ENCODE measurements around the gene GULP1. TPM values are rescaled to one million over a fixed set of nuclear protein-coding genes. Genes with fewer than 3 reads are reported as not detected.

The GULP1 gene
- total and polyA plus RNA-seq, 10 donors = 0.83 to 16.6 (median 6.6) TPM

DNA sequence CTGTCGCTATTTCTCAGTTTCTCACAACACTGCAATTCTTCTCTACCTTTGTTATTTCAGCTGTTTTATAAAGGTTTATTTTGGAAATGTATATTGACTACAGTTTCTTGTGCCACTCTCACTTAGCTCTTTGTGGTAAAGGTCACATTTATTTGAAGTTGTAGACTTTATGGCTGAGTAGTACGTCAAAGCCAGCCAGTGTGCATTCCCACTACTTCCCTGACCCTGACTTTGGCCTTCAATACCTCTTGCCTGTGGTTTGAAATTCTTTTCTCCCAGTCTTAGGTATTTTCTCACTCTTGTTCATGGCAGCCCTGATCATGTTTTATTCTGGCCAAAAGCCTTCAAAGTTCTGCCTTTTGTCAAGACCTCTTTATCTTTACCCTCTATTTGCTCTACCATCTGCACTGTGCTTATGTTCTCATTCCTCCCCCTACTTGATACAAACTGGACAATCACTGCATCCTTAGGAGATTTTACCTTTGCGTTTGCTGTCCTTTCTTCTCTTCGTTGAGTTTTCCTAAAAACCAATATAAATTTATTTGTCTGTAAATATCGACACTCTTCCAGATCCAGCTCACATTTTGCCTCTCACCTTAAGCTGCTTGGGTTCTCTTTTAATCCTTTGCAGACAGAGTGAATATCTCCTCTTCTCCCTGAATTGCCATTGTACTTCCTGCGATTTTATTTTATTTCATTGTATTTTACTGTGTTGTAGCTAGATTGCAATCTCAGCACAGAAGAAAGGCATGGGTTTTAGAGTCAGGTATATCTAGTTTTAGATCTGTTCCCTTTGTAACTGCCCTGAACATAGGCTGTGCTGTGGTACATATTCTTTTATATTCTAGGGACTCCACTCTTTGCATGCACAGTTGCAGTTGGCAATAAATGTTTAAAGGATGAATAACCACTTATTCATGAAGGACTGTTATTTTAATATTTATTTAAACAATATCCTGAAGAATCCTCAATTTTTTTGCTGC lies 31.2 kb downstream of the GULP1 start:
- Histone ChIP-seq H3K4me1 (no peaks in the 10 kb centered on the region), H3K4me3 (no peak overlapping the region), H3K27ac (no peak overlapping the region), H3K27me3 (replicated peaks in 1 of 7) (no peaks in the 10 kb centered on the region), H3K9me3 (no peaks in the 10 kb centered on the region), H3K36me3 (no peaks in the 10 kb centered on the region)
- 57 to 86% (median 83%) methylated on average over 6 of the region's 6 CpGs for WGBS, 5 donors
- intact Hi-C loops (cut with DNase I; ENCODE audit: low total_unique reads) = no loop called here
- no peak for DNase-seq
- TF ChIP-seq, protein P1, sequence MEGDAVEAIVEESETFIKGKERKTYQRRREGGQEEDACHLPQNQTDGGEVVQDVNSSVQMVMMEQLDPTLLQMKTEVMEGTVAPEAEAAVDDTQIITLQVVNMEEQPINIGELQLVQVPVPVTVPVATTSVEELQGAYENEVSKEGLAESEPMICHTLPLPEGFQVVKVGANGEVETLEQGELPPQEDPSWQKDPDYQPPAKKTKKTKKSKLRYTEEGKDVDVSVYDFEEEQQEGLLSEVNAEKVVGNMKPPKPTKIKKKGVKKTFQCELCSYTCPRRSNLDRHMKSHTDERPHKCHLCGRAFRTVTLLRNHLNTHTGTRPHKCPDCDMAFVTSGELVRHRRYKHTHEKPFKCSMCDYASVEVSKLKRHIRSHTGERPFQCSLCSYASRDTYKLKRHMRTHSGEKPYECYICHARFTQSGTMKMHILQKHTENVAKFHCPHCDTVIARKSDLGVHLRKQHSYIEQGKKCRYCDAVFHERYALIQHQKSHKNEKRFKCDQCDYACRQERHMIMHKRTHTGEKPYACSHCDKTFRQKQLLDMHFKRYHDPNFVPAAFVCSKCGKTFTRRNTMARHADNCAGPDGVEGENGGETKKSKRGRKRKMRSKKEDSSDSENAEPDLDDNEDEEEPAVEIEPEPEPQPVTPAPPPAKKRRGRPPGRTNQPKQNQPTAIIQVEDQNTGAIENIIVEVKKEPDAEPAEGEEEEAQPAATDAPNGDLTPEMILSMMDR (IDR thresholded peaks at IDR 0.05 in 8 of 11, conservative IDR thresholded peaks at IDR 0.05 in 3 of 11) = no peak
- no peak for TF ChIP-seq POLR2A (IDR thresholded peaks at IDR 0.05)
- no peak for TF ChIP-seq POLR2AphosphoS5 (IDR thresholded peaks at IDR 0.05)

DNA sequence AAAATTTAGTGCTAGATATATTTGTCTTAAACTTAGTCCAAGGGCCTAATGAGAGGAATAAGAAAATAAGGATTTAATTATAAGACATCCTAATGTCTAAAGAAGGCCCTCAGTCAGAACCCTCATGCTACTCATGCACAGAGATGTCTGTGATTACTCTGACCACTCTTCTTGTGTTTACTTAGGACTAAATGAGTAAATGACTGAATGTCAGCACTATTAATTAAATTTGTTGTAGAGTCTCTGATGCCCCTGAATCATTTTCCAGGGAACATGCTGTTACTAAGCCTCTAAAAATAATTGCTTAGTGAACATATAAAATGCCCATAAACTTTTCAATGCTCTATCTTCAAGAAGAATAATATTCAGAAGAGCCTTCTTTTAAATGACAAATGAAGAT lies 32.4 kb downstream of the GULP1 start:
- Histone ChIP-seq H3K36me3 (no peaks in the 10 kb centered on the region), H3K4me1 (no peaks in the 10 kb centered on the region), H3K9me3 (no peaks in the 10 kb centered on the region), H3K27me3 (replicated peaks in 1 of 7) (no peaks in the 10 kb centered on the region), H3K27ac (no peak overlapping the region), H3K4me3 (no peak overlapping the region)
- no peak for DNase-seq
- intact Hi-C loops (cut with DNase I; ENCODE audit: low total_unique reads) = no loop called here
- TF ChIP-seq, protein P1 (IDR thresholded peaks at IDR 0.05 in 8 of 11, conservative IDR thresholded peaks at IDR 0.05 in 3 of 11) = no peak
- TF ChIP-seq POLR2AphosphoS5 (IDR thresholded peaks at IDR 0.05) (no peak), POLR2A (IDR thresholded peaks at IDR 0.05) (no peak)

DNA sequence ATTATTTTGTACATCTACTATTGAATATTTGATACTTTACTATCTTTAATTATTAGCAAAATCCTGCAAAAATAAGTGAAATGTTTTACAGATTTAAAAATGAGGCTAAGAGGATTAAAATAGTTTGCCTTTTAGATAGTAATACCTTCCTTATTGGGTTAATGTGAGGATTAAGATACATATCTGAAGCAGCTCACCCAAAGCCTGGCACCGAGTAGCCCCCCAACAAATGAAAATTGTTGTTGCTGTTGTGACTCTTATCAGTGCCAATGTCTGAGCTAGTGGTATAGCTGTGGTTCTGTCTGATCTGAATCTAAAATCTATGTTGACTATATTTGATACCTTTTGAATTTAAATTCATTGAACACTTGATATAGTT lies 34.6 kb downstream of the GULP1 start:
- H3K27me3 ChIP-seq (replicated peaks in 1 of 7) = no peaks in the 10 kb centered on the region
- H3K9me3 ChIP-seq = no peaks in the 10 kb centered on the region
- no peak for DNase-seq
- H3K36me3 ChIP-seq = no peaks in the 10 kb centered on the region
- WGBS, 5 donors = 67 to 85% (median 73%) methylated on average over 1 of the region's 1 CpG
- no peak overlapping the region for H3K27ac ChIP-seq
- intact Hi-C loops (cut with DNase I; ENCODE audit: low total_unique reads) = no loop called here
- H3K4me3 ChIP-seq = no peak overlapping the region
- H3K4me1 ChIP-seq = no peaks in the 10 kb centered on the region
- TF ChIP-seq POLR2A (IDR thresholded peaks at IDR 0.05) (no peak), POLR2AphosphoS5 (IDR thresholded peaks at IDR 0.05) (no peak)
- TF ChIP-seq, protein P1 (IDR thresholded peaks at IDR 0.05 in 8 of 11, conservative IDR thresholded peaks at IDR 0.05 in 3 of 11) = no peak

DNA sequence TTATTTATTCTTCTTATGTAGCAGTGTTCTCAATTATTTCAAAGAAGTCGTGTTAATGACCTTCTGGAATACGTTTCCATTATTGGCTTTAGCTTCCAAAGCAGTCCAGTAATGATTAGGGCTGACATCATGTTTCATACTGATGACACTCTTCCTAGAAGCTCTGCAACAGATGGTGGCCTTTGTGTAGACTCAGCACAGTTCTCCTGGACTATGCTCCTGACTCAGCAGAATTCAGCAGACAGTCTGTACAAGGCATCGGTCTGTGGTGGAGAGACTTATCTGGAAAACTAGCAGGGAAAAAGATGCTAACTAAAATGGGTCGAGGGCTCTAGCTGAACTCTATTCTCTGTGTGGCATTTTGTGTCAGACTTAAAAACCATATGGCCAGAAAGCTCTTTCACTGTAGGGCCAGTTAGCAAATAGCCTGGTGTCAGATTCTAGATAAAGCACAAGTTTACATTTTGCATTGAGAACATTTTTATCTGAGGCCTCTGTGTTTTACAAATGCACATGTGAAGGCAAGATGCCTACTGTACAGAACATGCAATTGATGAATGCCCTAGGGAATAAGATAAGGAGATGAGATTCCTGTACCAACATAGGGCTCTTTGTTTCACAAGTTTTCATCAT lies 35.1 kb downstream of the GULP1 start:
- WGBS, 5 donors = 64 to 82% (median 69%) methylated on average over 4 of the region's 4 CpGs
- no peak for DNase-seq
- Histone ChIP-seq H3K9me3 (no peaks in the 10 kb centered on the region), H3K27ac (no peak overlapping the region), H3K4me3 (no peak overlapping the region), H3K27me3 (replicated peaks in 1 of 7) (no peaks in the 10 kb centered on the region), H3K36me3 (no peaks in the 10 kb centered on the region), H3K4me1 (no peaks in the 10 kb centered on the region)
- intact Hi-C loops (cut with DNase I; ENCODE audit: low total_unique reads) = no loop called here
- TF ChIP-seq POLR2A (IDR thresholded peaks at IDR 0.05) (no peak), POLR2AphosphoS5 (IDR thresholded peaks at IDR 0.05) (no peak)
- TF ChIP-seq, protein P1 (IDR thresholded peaks at IDR 0.05 in 8 of 11, conservative IDR thresholded peaks at IDR 0.05 in 3 of 11) = no peak

Measured in spleen (tissue), 11 donors.